Inflammatory macrophage (primary cell): Measurements from ENCODE around the gene CCDC86.
"Not testable (repeated sequence)": the region's sequence is repeated elsewhere in the genome, so short reads cannot be mapped to it uniquely, and the experiment has no call there.

Experiments used
- DNase-seq, 2 donors: peaks; one replicate each; pipeline ENCODE4 v3.0.0-alpha.2; 2020 to 2022
- total RNA-seq, 18 experiments: gene quantifications; one replicate each; lab custom pipeline; 2026; ENCODE audit warnings: mixed read lengths in 6 of 18, inconsistent platforms in 2 of 18; lab: John Stamatoyannopoulos, UW

CCDC86 gene
- total RNA-seq, result 2.9 to 15.6 (median 8.5) reads per million in 18 experiments

- DNase-seq, result peak; percentile 96
Measured at GRCh38 chr11:60841797-60842667, at the start of gene CCDC86. CCDC86 (plus strand) TSS chr11:60842113; CDS start chr11:60842125, 12 bp downstream.

- no peak for DNase-seq
Measured at GRCh38 chr11:60792521-60792920, 49.4 kb upstream of the CCDC86 start.

GRCh38 chr11:60795291-60795690 is 46.6 kb upstream of the CCDC86 start:
- DNase-seq, result no peak

GRCh38 chr11:60797846-60798630 is 43.9 kb upstream of the CCDC86 start:
- no peak for DNase-seq

- DNase-seq, result no peak
Measured at GRCh38 chr11:60798631-60799030, 43.3 kb upstream of the CCDC86 start.

GRCh38 chr11:60801194-60801593 is 40.7 kb upstream of the CCDC86 start:
- no peak for DNase-seq

- no peak for DNase-seq
Measured at GRCh38 chr11:60803273-60803936, 38.5 kb upstream of the CCDC86 start.

GRCh38 chr11:60809249-60809648 is 32.7 kb upstream of the CCDC86 start:
- no peak for DNase-seq

GRCh38 chr11:60809691-60810090 is 32.2 kb upstream of the CCDC86 start:
- DNase-seq, result no peak

GRCh38 chr11:60810151-60810550 is 31.8 kb upstream of the CCDC86 start:
- no peak for DNase-seq

GRCh38 chr11:60810569-60810968 is 31.3 kb upstream of the CCDC86 start:
- DNase-seq, result no peak

- DNase-seq, result peak; percentile 13 to 19
Measured at GRCh38 chr11:60813324-60813723, 28.6 kb upstream of the CCDC86 start.

GRCh38 chr11:60814112-60814511 is 27.8 kb upstream of the CCDC86 start:
- no peak for DNase-seq

GRCh38 chr11:60816590-60817157 is 25.2 kb upstream of the CCDC86 start:
- no peak for DNase-seq

- DNase-seq, result no peak
Measured at GRCh38 chr11:60818057-60818456, 23.9 kb upstream of the CCDC86 start.

- no peak for DNase-seq
Measured at GRCh38 chr11:60821827-60822599, 19.9 kb upstream of the CCDC86 start.

- DNase-seq, result not testable (repeated sequence)
Measured at GRCh38 chr11:60823745-60824306, 18.1 kb upstream of the CCDC86 start.

GRCh38 chr11:60825118-60825517 is 16.8 kb upstream of the CCDC86 start:
- DNase-seq, result no peak

- no peak for DNase-seq
Measured at GRCh38 chr11:60825790-60826189, 16.1 kb upstream of the CCDC86 start.

- no peak for DNase-seq
Measured at GRCh38 chr11:60830478-60831142, 11.3 kb upstream of the CCDC86 start.

GRCh38 chr11:60831143-60831500 is 10.8 kb upstream of the CCDC86 start:
- DNase-seq, result peak; percentile 80 to 84
